ENCODE results near the gene COQ7. TPM values are rescaled to one million over a fixed set of nuclear protein-coding genes. Genes with fewer than 3 reads are reported as not detected.

COQ7 gene
- total RNA-seq, 1 experiment from 2014 or later: 25.0 TPM

- no peak for DNase-seq
- POLR2A ChIA-PET (ENCODE audit: unreplicated experiment): no interaction called here
These were observed 43.3 kb downstream of the COQ7 start for GRCh38 chr16:19110537-19111360.

GRCh38 chr16:19112099-19112407 lies 44.6 kb downstream of the COQ7 start:
- ChIA-PET POLR2A (ENCODE audit: unreplicated experiment) (no interaction called here), CTCF (no interaction called here)
- Histone ChIP-seq H3K27ac (ENCODE audit: low read length) (no peak overlapping the region), H3K79me2 (ENCODE audit: low read length) (peaks cover 33% of the 10 kb centered on the region), H4K20me1 (ENCODE audit: low read length) (peaks cover 13% of the 10 kb centered on the region; the same call in 1 of the 2 replicates), H3K36me3 (ENCODE audit: low read depth, low read length) (no peaks in the 10 kb centered on the region; the same call in 1 of the 2 replicates), H3K4me2 (ENCODE audit: low read length) (no peak overlapping the region), H3K4me3 (ENCODE audit: low read length) (no peak overlapping the region), H3F3A (ENCODE audit: low read length, unreplicated experiment) (peaks cover 11% of the 10 kb centered on the region), H3K4me1 (ENCODE audit: insufficient read depth, low read length) (peaks cover 53% of the 10 kb centered on the region), H3K27me3 (ENCODE audit: low read length) (no peaks in the 10 kb centered on the region), H3K9ac (ENCODE audit: low read length) (no peak overlapping the region), H3K9me2 (replicated peaks; ENCODE audit: low read length) (no peaks in the 10 kb centered on the region), H3K9me3 (ENCODE audit: low read length) (no peaks in the 10 kb centered on the region), H2AFZ (ENCODE audit: low read length) (no peak overlapping the region)
- no peak for ATAC-seq
- TF ChIP-seq EZH2phosphoT487 (IDR thresholded peaks at IDR 0.05; ENCODE audit: borderline replicate concordance, low read length) (no peak), CTCF (conservative IDR thresholded peaks at IDR 0.05; ENCODE audit: low read depth, low read length) (no peak), EZH2 (IDR thresholded peaks at IDR 0.05; ENCODE audit: low read length, unreplicated experiment) (no peak)
- DNase-seq: no peak
- BruUV-seq (replicated peaks): no TSS peak
- intact Hi-C loops (cut with micrococcal nuclease): loop anchor here (10.0 kb wide), 1 partner anchor 53 kb away; the partner anchor contains the start of gene SYT17

More at GRCh38 chr16:19110537-19111360, 43.3 kb downstream of the COQ7 start:
- intact Hi-C loops (cut with micrococcal nuclease): loop anchor here (10.0 kb wide), 1 partner anchor 54 kb away; the partner anchor contains the start of gene SYT17
- H3K4me3 ChIP-seq (ENCODE audit: low read length): no peak overlapping the region
- peaks cover 20% of the 10 kb centered on the region for H3K79me2 ChIP-seq (ENCODE audit: low read length)
- H3K9ac ChIP-seq (ENCODE audit: low read length): no peak overlapping the region
- no peaks in the 10 kb centered on the region for H3F3A ChIP-seq (ENCODE audit: low read length, unreplicated experiment)
- peaks cover 40% of the 10 kb centered on the region for H3K4me1 ChIP-seq (ENCODE audit: insufficient read depth, low read length)
- H2AFZ ChIP-seq (ENCODE audit: low read length): no peak overlapping the region
- no peak overlapping the region for H3K4me2 ChIP-seq (ENCODE audit: low read length)
- TF ChIP-seq EZH2phosphoT487 (IDR thresholded peaks at IDR 0.05; ENCODE audit: borderline replicate concordance, low read length) (no peak), EZH2 (IDR thresholded peaks at IDR 0.05; ENCODE audit: low read length, unreplicated experiment) (no peak), CTCF (conservative IDR thresholded peaks at IDR 0.05; ENCODE audit: low read depth, low read length) (no peak)
- no peaks in the 10 kb centered on the region for H3K27me3 ChIP-seq (ENCODE audit: low read length)
- no peak for ATAC-seq
- H4K20me1 ChIP-seq (ENCODE audit: low read length): peaks cover 10% of the 10 kb centered on the region; the same call in 1 of the 2 replicates
- no peaks in the 10 kb centered on the region; the same call in 1 of the 2 replicates for H3K36me3 ChIP-seq (ENCODE audit: low read depth, low read length)
- no peaks in the 10 kb centered on the region for H3K9me2 ChIP-seq (replicated peaks; ENCODE audit: low read length)
- CTCF ChIA-PET: no interaction called here
- H3K27ac ChIP-seq (ENCODE audit: low read length): peak overlapping the region; percentile 32; the same call in 1 of the 2 replicates
- H3K9me3 ChIP-seq (ENCODE audit: low read length): no peaks in the 10 kb centered on the region
- BruUV-seq (replicated peaks): no TSS peak
